H4 (cell line): Measurements from ENCODE around the gene PPBP. TPM values are rescaled to one million over a fixed set of nuclear protein-coding genes. Genes with fewer than 3 reads are reported as not detected.

Experiments used
- DNase-seq: peaks from one replicate; pipeline ENCODE4 v3.0.0-alpha.2; 2015; ENCODE audit warnings: low spot score
- total RNA-seq: library from RNA; depleted of rRNA; stranded (reverse); fragments of >200 nt; shearing (Covaris generic); gene quantifications from 2 replicates; pipeline ENCODE4 v1.2.3, GENCODE V29; 2014; rRNA removed

The PPBP gene, protein sequence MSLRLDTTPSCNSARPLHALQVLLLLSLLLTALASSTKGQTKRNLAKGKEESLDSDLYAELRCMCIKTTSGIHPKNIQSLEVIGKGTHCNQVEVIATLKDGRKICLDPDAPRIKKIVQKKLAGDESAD
- total RNA-seq: not detected in 2 replicates

DNA sequence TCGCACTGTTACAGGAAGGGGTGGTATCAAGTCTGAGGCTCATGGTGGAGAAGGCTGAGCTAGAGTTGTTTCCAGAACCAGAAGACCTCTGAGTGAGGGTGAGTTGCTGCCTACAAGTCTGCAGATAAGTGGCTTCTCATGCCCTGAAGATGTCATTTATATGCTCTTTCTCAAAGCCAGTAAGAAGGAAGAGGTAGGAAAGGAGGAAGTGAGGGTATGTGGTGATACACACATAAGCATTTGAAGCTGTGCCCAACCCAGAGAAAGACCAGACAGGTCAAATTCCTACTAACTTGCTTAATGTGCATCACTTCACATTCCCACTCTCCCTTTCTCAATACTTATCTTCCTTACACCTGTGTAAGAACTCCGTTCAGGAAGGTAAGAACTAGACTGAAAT is at the start of gene PPBP:
Gene PPBP (minus strand): TSS at position 130 of the 400 bp plus-strand sequence. CDS start 87 bp downstream, at position 43.
- no peak for DNase-seq

DNA sequence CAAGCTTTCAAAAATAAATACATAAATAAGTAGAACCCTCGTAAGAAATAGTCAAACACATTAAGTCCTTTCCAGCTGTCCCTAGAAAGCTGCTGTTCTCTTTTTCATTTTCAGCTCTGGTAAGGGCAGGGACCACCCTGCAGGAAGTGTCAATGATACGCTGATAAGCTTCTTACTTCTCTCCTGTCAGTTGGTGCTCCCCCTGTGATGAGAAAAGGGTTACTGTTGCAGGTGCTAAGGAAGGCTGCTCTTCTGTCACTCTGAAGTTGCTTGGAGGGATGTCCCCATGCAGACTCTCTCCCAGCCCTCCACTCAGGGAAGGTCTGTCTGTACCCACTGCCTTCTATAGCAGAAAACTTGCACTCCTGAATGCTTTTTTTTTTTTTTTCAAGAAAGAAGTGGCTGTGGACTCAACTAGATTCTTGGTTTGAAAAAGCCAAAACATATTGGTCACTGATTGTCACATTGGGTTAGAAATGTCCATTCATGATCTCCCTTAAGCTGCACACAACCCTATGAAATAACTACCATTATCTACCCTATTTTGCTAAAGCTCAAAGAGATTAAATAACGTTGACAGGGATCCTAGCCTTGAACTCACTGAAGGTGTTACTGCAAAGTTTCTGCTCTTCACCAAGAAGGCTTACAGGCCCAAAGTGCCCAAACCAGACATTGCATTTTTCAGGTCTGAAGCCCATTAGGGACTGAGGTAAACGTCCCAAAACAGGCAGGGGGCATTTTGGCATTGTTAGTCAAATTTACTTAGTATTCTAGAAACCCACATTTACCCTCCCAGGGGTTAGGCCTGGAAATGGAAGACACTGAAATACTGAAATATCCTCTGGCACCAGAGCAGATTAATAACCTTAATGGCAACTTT is 49.3 kb upstream of the PPBP start:
- no peak for DNase-seq

DNA sequence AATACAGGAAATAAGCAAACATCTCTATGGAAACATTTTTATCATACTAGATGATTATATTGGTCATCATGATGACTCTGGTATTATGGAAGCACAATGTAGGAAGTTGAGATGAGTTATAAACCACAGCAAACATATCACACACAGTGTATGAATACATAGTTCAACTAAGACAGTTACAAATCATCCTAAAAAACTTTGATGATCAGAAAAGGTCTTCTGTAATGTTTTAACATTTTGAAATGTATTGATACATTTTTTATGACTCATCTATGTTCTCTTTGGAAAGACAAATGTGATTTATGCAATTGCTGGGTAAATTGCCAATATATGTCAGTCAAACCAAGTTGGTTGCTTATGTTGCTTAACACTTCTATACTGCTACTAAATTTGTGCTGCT is 45.7 kb upstream of the PPBP start:
- DNase-seq: no peak

DNA sequence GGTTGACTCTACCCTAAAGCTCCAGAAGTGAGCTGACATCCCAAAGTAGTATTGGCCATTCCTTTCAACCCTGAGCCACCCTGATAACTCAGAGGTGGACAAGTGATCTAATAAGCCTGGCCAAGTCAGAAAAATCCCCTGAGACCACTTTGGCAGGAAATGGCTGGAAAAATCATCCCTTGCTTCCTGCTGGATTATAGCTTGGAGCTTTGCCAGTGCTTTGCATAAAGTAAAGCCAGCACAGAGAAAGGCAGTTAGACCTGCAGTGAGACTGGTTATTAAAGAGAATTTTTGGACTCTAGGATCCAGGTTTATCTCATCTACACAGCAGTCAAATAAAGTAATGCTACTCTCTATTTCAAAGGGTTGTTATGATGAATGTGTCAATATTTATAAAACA is 44.1 kb upstream of the PPBP start:
- no peak for DNase-seq

DNA sequence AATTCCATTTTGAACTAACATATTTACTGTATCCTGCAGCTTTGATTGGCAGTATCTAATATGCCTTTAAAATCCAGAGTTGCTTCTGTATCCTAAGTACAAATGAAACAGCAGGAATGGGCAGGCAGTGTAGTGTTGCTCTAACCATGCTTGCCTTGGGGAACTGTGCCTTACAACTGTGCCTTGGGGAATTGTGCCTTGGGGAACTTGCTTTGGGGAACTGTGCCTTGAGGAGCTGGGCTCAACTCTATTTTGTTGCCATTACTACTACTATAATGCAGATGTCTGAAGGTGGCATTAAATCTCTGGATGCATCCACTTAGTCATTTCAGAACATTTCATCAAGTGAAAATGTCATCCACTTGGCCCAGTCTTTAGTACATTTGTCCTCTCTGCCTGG is 43.6 kb upstream of the PPBP start:
- DNase-seq: no peak

DNA sequence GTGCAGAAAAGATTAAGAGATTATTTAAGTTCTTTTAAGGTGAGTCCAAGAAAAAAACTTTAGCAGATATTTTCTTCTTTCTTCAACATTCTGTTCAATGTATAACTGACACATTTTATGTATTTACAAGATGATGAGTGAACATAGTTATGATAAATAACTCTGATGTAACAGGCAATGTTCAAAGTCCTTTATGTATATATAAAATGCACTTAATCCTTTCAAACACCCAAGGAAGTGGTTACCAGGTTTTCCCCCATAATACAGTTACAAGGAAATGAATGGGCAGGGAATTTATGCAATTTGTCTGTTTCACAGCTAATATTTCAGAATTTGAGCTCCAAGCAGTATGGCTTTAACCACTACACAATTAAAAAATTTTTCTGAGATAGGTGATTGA is 42.3 kb upstream of the PPBP start:
- DNase-seq: no peak

DNA sequence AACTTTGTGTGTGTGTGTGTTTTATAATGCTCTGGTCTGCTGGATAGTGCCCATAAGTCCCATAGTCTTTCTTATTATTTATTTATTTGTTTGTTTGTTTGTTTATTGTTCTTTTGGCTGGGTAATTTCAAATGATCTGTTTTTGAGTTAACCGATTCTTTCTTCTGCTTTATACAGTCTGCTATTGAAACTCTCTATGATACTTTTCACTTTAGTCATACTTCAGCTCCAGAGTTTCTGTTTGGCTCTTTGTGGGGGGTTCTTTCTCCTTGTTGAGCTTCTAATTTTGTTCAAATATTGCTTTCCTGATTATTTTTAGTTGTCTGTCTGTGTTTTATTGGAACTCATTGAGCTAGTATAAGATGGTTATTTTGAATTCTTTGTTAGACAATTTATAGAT is 40.5 kb upstream of the PPBP start:
- DNase-seq: no peak

DNA sequence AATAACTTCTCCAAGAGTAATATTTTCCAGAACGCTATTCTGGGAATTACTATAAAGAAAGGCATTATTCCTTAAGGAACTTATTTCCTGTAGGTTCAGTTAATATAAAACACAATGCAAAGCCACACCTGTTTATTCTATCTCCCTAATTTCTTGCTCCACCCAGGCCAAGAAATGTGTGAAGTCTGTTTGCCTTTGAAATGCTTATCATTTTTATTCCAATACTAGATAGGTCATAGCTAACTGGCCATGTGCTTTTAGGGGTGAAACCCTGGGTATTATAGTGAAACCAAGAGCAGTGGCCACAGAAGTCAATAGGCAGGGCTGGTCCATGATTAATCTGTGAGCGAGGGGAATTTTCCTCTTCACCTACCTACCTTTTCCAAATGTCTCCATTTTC is 35.7 kb upstream of the PPBP start:
- no peak for DNase-seq

DNA sequence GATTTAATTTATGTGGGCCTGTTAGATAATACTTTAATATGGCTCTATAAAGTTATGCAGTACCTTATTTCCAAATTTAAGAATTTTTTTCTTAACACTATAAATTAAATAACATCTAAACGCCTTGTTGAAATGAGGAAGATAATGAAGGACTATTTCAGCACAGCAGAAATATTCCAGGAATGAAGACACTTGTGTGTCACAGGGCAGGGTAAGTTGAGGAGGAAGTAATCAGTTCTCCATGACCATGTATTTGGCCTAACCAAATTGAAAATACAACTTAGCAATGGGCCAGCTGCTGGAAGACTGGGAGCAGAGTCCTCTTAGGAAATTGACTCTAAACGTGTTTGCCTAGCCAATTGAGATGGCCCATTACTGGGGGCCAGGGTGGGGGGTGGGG is 33.6 kb upstream of the PPBP start:
- no peak for DNase-seq

DNA sequence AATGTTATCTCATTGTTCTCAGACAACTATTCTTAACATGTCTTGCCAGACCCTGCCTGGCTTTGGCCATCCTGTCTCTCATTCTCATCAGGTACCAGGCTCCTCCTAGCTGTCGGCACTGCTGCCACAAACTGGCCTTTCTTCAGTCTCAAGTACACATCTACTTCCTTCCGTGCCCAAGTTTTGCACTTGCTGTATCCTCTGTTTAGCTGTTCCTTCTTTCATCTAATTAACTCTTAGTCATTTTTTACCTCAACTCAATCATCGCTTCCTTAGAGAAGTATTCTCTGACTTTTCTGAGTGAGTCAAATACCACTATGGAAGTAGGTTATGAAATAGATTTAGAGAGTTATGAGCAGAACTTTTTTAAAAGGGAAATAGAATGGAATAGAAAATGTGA is 30.8 kb upstream of the PPBP start:
- no peak for DNase-seq

DNA sequence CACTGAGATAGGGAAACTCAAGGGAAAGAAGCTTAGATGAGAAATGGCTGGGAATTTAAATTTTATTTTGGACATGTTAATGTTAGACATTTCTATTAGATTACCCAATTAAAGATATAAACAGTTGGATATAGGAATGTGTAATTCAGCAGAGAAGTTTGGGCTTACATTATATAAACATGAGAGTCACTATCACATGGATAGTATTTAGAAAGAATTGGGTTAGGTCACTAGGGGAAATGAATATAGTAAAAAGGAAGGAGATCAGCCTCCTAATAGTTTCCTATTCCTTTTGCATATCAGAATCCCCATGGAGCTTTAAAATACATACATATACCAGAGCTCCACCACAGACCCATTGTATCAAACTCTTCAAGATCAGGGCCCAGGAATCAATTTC is 30.1 kb upstream of the PPBP start:
- no peak for DNase-seq

DNA sequence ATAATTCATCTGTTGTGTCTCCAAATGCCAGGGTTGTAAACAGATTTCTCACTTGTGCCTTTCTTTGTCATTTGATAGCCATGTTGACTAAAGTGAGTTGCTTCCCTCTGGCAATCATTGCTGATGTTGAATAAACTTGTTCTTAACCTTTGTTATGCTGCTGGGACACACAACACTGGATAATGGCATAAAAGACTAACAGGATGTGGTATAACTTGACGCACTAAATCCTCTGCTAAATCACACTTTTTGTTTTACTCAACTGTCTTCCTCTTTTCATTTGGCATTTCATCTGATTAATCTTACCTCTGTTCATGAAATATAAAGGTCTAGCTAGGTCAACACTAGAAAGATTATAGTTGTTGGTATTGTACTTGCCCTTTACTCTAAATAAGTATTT is 28.1 kb upstream of the PPBP start:
- peak; percentile 81 for DNase-seq

DNA sequence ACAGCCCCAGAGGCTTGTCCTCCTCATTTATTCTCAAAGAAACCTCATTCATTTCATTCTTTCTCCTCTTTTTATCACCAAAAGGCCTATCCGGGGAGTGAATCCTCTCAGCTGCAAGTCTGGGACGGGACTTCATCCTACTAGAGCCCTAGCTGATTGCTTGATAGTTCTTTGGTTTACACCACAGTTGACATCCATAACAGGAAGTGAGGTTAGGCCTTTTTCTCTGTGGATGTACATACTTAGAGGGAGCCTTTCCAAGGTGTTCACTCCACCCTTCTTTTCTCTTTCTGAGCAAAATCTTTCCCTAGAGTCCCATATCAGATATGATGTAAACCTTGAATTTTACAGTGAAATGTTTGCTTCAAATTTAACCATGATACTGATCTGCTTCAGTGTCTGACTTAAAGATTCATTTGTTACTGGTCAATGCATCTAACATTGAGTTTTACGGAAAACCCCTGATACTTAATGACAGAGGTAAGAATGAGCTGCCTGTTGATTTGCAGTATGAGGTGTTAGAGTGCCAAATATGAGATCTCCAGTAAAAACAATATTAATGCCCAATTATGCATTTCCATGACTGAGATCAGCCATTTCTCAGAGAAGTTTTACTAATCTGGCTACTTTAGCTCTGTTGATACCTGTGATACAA is 27.3 kb upstream of the PPBP start:
- DNase-seq: no peak

DNA sequence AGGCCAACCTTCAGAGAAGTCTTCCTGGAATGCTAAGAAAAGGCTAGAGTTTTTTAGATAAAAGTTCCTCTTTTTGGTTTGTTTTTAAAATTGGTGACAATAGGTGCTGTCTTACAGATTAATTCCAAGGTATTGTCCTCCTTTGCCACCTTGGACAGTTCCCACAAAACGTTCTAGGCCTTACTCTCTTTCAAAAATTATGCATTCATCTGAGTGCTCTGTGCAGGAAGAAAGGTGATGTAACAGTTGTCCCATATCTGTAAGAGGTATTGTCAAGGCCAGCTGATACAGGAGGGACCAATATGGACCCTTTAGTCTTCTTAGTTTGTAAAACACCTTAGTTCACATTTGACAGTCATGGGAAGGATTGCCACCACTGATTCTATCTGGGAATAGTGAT is 26.3 kb upstream of the PPBP start:
- DNase-seq: no peak

DNA sequence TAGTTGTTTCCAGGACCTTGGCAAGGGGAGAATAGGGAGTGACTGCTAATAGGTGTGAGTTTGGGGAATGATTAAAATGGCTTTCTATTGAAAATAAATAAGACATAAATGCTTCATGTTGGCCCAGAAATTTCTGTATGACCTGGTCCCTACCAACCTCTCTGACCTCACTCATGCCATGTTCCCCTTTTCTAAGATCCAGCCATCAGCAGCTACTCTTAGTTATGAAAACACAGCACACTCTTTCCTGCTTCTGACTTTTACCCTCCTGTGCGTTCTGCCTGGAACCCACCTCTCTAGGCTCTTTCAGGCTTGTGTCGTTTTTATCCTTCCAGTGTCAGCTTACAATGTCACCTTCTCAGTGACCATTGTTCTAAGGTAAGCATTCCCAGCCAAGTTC is 25.3 kb upstream of the PPBP start:
- no peak for DNase-seq

DNA sequence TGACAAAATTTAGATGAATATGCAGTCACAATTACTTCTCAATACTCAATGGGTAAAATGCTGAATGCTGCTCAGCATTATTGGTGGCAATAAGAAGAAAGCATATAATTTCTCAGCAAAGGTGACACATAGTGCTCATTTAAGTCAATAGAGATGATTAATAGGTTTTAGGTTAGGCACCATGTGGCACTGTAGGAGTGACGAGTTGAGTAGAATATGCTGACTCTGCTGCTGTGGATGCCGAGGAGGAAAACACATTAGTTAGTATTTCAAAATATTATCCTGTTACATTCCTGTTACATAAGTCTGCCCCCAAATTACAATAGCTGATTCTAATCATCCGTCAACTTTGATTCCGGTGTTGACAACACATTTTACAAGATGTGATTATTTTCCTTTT is 24.1 kb upstream of the PPBP start:
- DNase-seq: no peak

DNA sequence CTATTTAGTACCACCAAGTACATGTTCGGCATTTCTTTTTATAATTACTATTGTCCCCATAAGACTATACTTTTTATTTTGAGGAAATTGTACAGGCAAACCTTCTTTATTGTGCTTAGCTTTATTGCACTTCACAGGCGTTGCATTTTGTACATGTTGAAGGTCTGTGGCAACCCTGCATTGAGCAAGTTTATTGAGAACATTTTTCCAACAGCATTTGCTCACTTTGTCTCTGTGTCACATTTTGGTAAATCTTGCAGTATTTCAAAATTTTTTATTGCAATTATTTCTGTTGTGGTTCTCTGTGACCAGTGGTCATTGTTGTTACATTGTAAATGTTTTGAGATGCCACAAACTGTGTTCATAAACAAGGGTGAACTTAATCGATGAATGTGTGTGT is 21.3 kb upstream of the PPBP start:
- no peak for DNase-seq

DNA sequence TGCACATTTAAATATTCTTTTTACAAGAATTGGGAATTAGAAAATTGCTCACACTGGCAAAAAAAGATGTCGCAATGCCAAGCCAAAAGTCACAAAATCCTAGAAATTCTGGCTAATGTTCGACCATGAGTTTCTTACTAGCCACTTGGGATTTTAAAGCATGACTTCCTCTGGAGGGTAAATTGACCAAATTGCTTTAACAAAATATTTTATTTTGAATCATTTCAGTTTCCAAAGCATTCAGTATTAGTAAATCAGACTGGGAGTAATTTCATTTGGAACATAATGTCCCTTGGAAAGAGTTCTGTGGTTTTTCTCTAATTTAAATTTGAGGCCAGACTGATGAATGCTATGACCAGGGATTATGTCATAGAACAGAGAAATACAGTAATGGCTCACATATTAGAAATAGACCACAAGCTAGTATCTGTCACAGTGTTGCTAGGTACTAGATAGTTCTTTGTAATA is 18.1 kb upstream of the PPBP start:
- DNase-seq: peak; percentile 14

DNA sequence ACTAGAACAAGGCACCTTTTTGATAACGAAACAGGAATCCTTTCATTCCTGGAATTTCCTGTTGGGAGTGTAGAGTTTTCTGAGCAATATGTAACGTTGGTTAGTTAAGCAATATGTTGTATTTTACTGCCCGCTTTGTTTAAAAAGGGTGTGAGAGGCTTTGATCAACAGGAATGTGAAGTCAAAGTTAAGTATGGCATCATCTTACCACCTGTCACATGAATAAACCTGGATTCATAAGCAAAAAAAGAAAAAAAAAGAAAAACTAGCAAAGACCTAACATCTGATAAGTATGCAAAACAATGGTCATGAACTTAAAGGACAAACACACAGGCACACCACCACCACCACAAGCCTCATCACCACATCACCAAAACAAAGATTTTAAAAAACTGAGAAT is 17.5 kb upstream of the PPBP start:
- peak; percentile 41 for DNase-seq

DNA sequence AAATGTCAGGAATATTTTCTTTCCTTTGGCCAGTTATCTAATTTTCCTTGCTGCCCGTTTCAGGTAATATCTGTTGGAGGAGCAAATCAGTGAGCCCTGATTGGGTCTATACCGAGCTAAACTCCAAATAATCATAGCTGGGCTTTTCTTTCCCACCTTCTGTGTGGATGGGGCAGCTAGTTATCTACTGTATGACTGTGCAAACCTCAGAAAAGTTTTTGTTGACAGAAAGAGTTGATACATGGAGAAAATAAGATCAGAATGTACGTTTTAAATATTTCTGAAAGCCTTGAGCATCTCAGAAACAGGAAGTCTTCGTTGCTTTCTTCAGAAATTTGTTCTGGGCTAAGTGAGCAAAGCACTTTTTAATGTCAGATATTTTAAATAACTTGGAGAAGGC is 16.7 kb upstream of the PPBP start:
- DNase-seq: no peak

DNA sequence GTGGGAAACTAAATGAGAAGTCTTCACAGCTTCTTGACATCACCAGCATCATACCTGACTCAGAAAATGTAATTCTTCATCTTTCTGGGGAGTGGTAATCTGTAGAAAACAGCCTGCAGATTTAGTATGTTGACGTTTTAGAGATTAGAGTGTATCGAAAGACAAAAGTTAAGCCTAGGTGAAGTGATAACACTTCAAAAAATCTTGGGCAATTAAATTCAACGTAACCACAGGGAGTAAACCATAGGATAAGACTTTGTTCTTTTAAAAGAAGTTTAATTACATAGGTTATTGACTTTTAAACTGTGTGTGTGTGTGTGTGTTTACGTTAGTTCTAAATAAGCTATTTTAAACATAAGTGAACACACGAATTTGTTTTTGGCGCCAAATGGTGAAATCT is 12.3 kb upstream of the PPBP start:
- no peak for DNase-seq

DNA sequence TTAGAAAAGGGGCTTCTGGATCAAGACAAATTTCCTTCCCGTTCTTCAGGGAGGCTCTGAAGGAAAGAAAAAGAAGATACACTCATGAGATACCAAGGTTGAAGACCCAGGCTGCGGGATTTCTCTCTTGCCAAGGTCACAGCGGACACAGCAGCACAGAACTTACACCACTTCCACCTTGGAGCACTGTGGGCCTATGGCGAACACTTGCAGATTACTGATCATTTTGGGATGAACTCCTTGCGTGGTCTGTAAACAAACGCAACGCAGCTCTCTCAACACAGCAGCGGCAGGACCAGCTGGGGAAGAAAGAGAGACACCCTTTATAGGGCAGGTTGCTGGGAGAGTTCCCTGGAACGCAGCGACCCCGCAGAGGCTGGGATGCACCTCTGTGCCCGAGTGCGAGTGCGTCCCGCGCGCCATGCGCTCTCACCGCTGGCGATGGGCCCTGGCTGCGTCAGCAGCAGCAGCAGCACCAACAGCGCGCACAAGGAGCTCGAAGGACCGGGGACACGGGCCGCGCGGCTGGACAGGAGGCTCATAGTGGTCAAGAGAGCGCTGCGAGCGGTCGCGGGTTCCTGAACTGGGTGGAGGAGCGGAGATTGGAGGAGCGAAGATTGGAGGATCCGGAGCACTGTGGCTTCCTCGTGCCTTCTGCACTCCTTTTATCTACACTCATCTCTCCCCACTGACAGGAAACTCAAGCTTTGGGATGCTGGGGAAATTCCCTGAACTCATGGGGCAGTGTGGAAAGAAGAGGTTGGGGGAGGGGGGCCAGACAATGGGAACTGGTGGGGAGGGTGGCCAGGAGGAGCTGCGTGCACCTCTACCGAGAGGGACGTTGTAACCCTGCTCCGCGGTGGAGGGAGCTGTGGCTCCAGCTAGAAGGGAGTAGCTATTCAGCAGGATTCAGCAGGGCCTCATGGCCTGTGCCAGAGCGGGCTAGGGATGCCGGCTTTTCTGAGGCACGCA is 10.3 kb upstream of the PPBP start, which contains the start of gene CXCL5:
Gene CXCL5 (minus strand): TSS at position 638 of the 972 bp plus-strand sequence. CDS start 96 bp downstream, at position 542.
- no peak for DNase-seq
